A673 (cell line): Measurements from ENCODE around the gene DNHD1. TPM values are rescaled to one million over a fixed set of nuclear protein-coding genes. Genes with fewer than 3 reads are reported as not detected.
A peak's percentile ranks its signal among the peaks of the same experiment; 100 is the strongest.

ENCODE experiments used
- BruUV-seq: library from RNA; stranded (reverse); fragments of 400-500 nt; replicated peaks from 2 replicates; lab custom pipeline; 2021; lab: Mats Ljungman, UMichigan
- CTCF ChIA-PET: fragments of 300-600 bp; sonication (Branson Sonifier 250); formaldehyde crosslinking; loops from one replicate; lab custom pipeline; 2022; ENCODE audit warnings: antibody characterized with exemption; lab: Charles Lee
- POLR2A ChIA-PET: fragments of 300-600 bp; sonication (Branson Sonifier 250); formaldehyde crosslinking; loops from one replicate; lab custom pipeline; 2022; ENCODE audit warnings: antibody characterized with exemption; ENCODE audit not compliant: low non-redundant PET; lab: Charles Lee
- DNase-seq: peaks from one replicate; pipeline ENCODE4 v3.0.0-alpha.2; 2015; ENCODE audit warnings: low spot score
- H3K27ac ChIP-seq: fragments of 200-600 bp; sonication (generic); 2 replicates; pipeline ENCODE4 v1.5.1; 2016; ENCODE audit warnings: mixed run types, low read depth, mild to moderate bottlenecking, mixed read lengths, antibody characterized with exemption, low read length; ENCODE audit not compliant: poor library complexity, severe bottlenecking
- H3K27me3 ChIP-seq: fragments of 200-600 bp; sonication (generic); replicated peaks from 2 replicates; pipeline ENCODE4 v1.6.1; 2017; ENCODE audit warnings: mixed run types, low read depth, mild to moderate bottlenecking, mixed read lengths, antibody characterized with exemption, low read length; ENCODE audit not compliant: insufficient read depth, poor library complexity
- H3K36me3 ChIP-seq: fragments of 200-600 bp; sonication (generic); 2 replicates; pipeline ENCODE4 v1.6.1; 2016; ENCODE audit warnings: mixed run types, mild to moderate bottlenecking, mixed read lengths, antibody characterized with exemption, low read length; ENCODE audit not compliant: insufficient read depth, poor library complexity, severe bottlenecking
- H3K4me1 ChIP-seq: fragments of 200-600 bp; sonication (generic); 2 replicates; pipeline ENCODE4 v1.6.1; 2017; ENCODE audit warnings: mixed run types, mild to moderate bottlenecking, mixed read lengths, antibody characterized with exemption, low read length; ENCODE audit not compliant: insufficient read depth, poor library complexity, severe bottlenecking
- H3K4me3 ChIP-seq: fragments of 200-600 bp; sonication (generic); 2 replicates; pipeline ENCODE4 v1.5.1; 2016; ENCODE audit warnings: low read depth, mixed run types, mild to moderate bottlenecking, mixed read lengths, low read length; ENCODE audit not compliant: poor library complexity, severe bottlenecking
- H3K9me3 ChIP-seq: fragments of 200-600 bp; sonication (generic); 2 replicates; pipeline ENCODE4 v1.6.1; 2016; ENCODE audit warnings: mixed run types, low read depth, mild to moderate bottlenecking, mixed read lengths, antibody characterized with exemption, low read length; ENCODE audit not compliant: poor library complexity, severe bottlenecking
- CTCF ChIP-seq: fragments of 300-800, 200-600 bp; sonication (generic); conservative IDR thresholded peaks from 2 replicates; pipeline ENCODE4 v1.5.1; 2017; ENCODE audit warnings: low read depth, mild to moderate bottlenecking, antibody characterized with exemption, low read length, moderate library complexity, mixed read lengths
- EZH2 ChIP-seq: fragments of 200-600 bp; sonication (generic); IDR thresholded peaks from 2 replicates; pipeline ENCODE4 v1.6.1; 2017; ENCODE audit warnings: borderline replicate concordance, low read depth, mild to moderate bottlenecking, mixed read lengths, antibody characterized with exemption, low read length; ENCODE audit not compliant: poor library complexity, severe bottlenecking
- intact Hi-C: fragments of 100-400 bp; cut with micrococcal nuclease; formaldehyde crosslinking; loops from one replicate; pipeline ENCODE4 v1.10.0; 2022; ENCODE audit not compliant: unreplicated experiment
- total RNA-seq: library from RNA; stranded (reverse); gene quantifications from 2 replicates; pipeline ENCODE4 v1.2.3, GENCODE V29; 2021

DNHD1 gene
- total RNA-seq, 1 experiment from 2014 or later = 20.1 TPM

- H3K27ac ChIP-seq = no peak overlapping the region
- no peaks in the 10 kb centered on the region for H3K27me3 ChIP-seq
- DNase-seq = no peak
- CTCF ChIA-PET = no interaction called here
- no peaks in the 10 kb centered on the region for H3K9me3 ChIP-seq
- TF ChIP-seq CTCF (no peak), EZH2 (no peak)
- peaks cover 11% of the 10 kb centered on the region for H3K4me1 ChIP-seq
- no peak overlapping the region for H3K4me3 ChIP-seq
- no peaks in the 10 kb centered on the region for H3K36me3 ChIP-seq
- intact Hi-C loops = no loop called here
- POLR2A ChIA-PET = no interaction called here
- BruUV-seq = no TSS peak
Observed at GRCh38 chr11:6566704-6567370, 69.8 kb downstream of the DNHD1 start.

GRCh38 chr11:6567371-6567745 lies 70.3 kb downstream of the DNHD1 start:
- intact Hi-C loops = no loop called here
- DNase-seq = no peak
- CTCF ChIA-PET = no interaction called here

DNA sequence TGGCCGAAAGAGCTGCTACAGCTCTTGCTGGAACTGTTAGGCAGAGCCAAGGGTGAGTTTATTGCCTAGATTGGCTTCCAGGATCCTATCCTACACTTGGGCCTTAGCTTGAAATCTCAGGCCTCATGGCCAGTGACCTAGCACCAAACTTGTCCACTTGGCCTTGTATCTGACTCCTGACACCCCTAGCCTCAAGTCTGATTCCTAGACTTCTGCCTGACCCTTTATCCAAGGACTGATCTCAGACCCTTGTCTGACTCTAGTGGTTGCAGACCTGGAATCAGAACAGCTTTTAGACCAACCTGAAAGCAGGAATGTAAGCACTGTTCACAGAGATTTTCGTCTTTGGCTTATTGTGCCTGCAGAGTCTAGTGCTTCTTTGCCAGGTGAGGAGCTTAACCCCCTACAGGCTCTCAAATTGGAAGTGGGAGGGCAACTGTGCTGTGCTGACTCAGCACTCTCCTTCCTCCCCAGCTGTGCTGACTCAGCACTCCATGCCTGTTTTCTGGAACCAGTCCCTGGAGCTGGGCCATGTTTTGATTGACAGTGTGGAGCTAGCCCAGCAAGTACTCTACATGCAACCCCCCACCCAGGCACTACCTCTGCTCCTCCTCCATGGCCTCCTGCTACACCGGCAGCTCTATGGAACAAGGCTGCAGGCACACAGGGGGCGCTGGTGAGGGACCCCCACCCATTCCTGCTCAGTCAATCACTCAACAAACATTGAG lies 71.3 kb downstream of the DNHD1 start:
- CTCF ChIA-PET = no interaction called here
- POLR2A ChIA-PET = no interaction called here
- Histone ChIP-seq H3K27ac (no peak overlapping the region), H3K36me3 (no peaks in the 10 kb centered on the region), H3K4me1 (peaks cover 11% of the 10 kb centered on the region), H3K27me3 (no peaks in the 10 kb centered on the region), H3K9me3 (no peaks in the 10 kb centered on the region), H3K4me3 (no peak overlapping the region)
- intact Hi-C loops = no loop called here
- BruUV-seq = no TSS peak
- DNase-seq = peak; percentile 85
- no peak for TF ChIP-seq EZH2
- TF ChIP-seq CTCF = peak; percentile 31; the same call in 1 of the 2 replicates

More at GRCh38 chr11:6567371-6567745, 70.3 kb downstream of the DNHD1 start:
- H3K4me3 ChIP-seq = no peak overlapping the region
- no TSS peak for BruUV-seq
- peaks cover 11% of the 10 kb centered on the region for H3K4me1 ChIP-seq
- no peak overlapping the region for H3K27ac ChIP-seq
- TF ChIP-seq CTCF = no peak
- no peak for TF ChIP-seq EZH2
- H3K36me3 ChIP-seq = no peaks in the 10 kb centered on the region
- no peaks in the 10 kb centered on the region for H3K9me3 ChIP-seq
- POLR2A ChIA-PET = no interaction called here
- no peaks in the 10 kb centered on the region for H3K27me3 ChIP-seq
